ENCODE results near the gene C10orf71.

The C10orf71 gene

GRCh38 chr10:49347827-49348226 is 48.9 kb downstream of the C10orf71 start (continued):
- TF ChIP-seq ZNF341 (tag by site-specific recombination; IDR thresholded peaks at IDR 0.05; ENCODE audit: low read depth) (no peak), EGR2 (tag by site-specific recombination; IDR thresholded peaks at IDR 0.05; ENCODE audit: low read depth) (no peak), ZNF169 (tag by site-specific recombination; IDR thresholded peaks at IDR 0.05) (no peak), ZNF843 (tag by site-specific recombination; IDR thresholded peaks at IDR 0.05) (no peak)

GRCh38 chr10:49348593-49348992 is 49.6 kb downstream of the C10orf71 start:
- Histone ChIP-seq H3K36me3 (ENCODE audit: control insufficient read depth in 2 of 2, insufficient read depth in 1 of 2, low read length in 2 of 2) (no peaks in the 10 kb centered on the region), H3K4me3 (ENCODE audit: low read depth, low read length) (no peak overlapping the region), H3K4me1 (ENCODE audit: control insufficient read depth, insufficient read depth, low read length) (no peaks in the 10 kb centered on the region), H3K27ac (ENCODE audit: extremely low read depth, low read depth, low read length) (no peak overlapping the region), H3K9me3 (ENCODE audit: control insufficient read depth, insufficient read depth, low read depth, low read length) (no peaks in the 10 kb centered on the region; the same call in 1 of the 2 replicates)
- TF ChIP-seq ATF2 (tag by site-specific recombination; IDR thresholded peaks at IDR 0.05; ENCODE audit: low read depth) (no peak), PBX3 (CRISPR knock-in tag; IDR thresholded peaks at IDR 0.05) (no peak), ZNF837 (tag by site-specific recombination; IDR thresholded peaks at IDR 0.05) (no peak), ZNF558 (tag by site-specific recombination; IDR thresholded peaks at IDR 0.05) (no peak), ZNF266 (tag by site-specific recombination; IDR thresholded peaks at IDR 0.05; ENCODE audit: low read depth) (no peak), MEIS1 (CRISPR knock-in tag; IDR thresholded peaks at IDR 0.05; ENCODE audit: borderline replicate concordance) (no peak), GFI1B (tag by site-specific recombination; IDR thresholded peaks at IDR 0.05) (no peak), ZNF549 (tag by site-specific recombination; IDR thresholded peaks at IDR 0.05) (no peak), REST (tag by site-specific recombination; IDR thresholded peaks at IDR 0.05) (no peak), ZFP69B (tag by site-specific recombination; IDR thresholded peaks at IDR 0.05) (no peak), YY2 (tag by site-specific recombination; IDR thresholded peaks at IDR 0.05) (no peak), ZNF785 (tag by site-specific recombination; IDR thresholded peaks at IDR 0.05) (no peak), ZNF112 (tag by site-specific recombination; IDR thresholded peaks at IDR 0.05) (no peak), KLF8 (tag by site-specific recombination; IDR thresholded peaks at IDR 0.05) (no peak), GLI2 (tag by site-specific recombination; IDR thresholded peaks at IDR 0.05; ENCODE audit: borderline replicate concordance, low read depth) (no peak), ZNF449 (tag by site-specific recombination; IDR thresholded peaks at IDR 0.05) (no peak), HOXA7 (CRISPR knock-in tag; IDR thresholded peaks at IDR 0.05; ENCODE audit: borderline replicate concordance) (no peak)
- ChIA-PET CTCF (interaction anchor here (0.8 kb wide), 1 partner anchor 692 kb away, joined by 3 read pairs; no protein-coding TSS in a partner anchor), POLR2A (no interaction called here)
